ENCODE data around the gene OR10J4. TPM values are rescaled to one million over a fixed set of nuclear protein-coding genes. Genes with fewer than 3 reads are reported as not detected.

The OR10J4 gene
- total RNA-seq, 1 donor from 2014 or later: not detected

Other genes with a start within 250 kb of the OR10J4 start
- 23.3 TPM for gene ACKR1, start 227.3 kb upstream of the OR10J4 start, total RNA-seq
- gene FCER1A, start 129.9 kb upstream of the OR10J4 start, total RNA-seq: 1.1 TPM
- not detected for gene OR10J1, start 7.5 kb downstream of the OR10J4 start, total RNA-seq
- not detected for gene OR10J5, start 103.8 kb downstream of the OR10J4 start, total RNA-seq
- gene APCS, start 155.6 kb downstream of the OR10J4 start, total RNA-seq: 54.7 TPM